ENCODE measurements around the gene IFI27L1. TPM values are rescaled to one million over a fixed set of nuclear protein-coding genes. Genes with fewer than 3 reads are reported as not detected.

The IFI27L1 gene
- total RNA-seq, 1 experiment from 2014 or later: 8.9 TPM

- no peak for DNase-seq (ENCODE audit: low read depth)
Observed at GRCh38 chr14:94113908-94114588, 32.9 kb downstream of the IFI27L1 start.

- DNase-seq (ENCODE audit: low read depth): no peak
Observed at GRCh38 chr14:94114589-94115057, 33.5 kb downstream of the IFI27L1 start.

- no peak for DNase-seq (ENCODE audit: low read depth)
Observed at GRCh38 chr14:94115058-94115591, 34.0 kb downstream of the IFI27L1 start.

- DNase-seq (ENCODE audit: low read depth): no peak
Observed at GRCh38 chr14:94115631-94116030, 34.5 kb downstream of the IFI27L1 start.

GRCh38 chr14:94116701-94117100 lies 35.6 kb downstream of the IFI27L1 start:
- DNase-seq (ENCODE audit: low read depth): no peak

- DNase-seq (ENCODE audit: low read depth): no peak
Observed at GRCh38 chr14:94117856-94118255, 36.7 kb downstream of the IFI27L1 start.

- DNase-seq (ENCODE audit: low read depth): no peak
Observed at GRCh38 chr14:94119071-94119470, 38.0 kb downstream of the IFI27L1 start.

GRCh38 chr14:94120667-94121340 lies 39.7 kb downstream of the IFI27L1 start:
- peak; percentile 66 for DNase-seq (ENCODE audit: low read depth)

- DNase-seq (ENCODE audit: low read depth): no peak
Observed at GRCh38 chr14:94121485-94121884, 40.4 kb downstream of the IFI27L1 start.

- DNase-seq (ENCODE audit: low read depth): no peak
Observed at GRCh38 chr14:94122438-94122837, 41.3 kb downstream of the IFI27L1 start.

- no peak for DNase-seq (ENCODE audit: low read depth)
Observed at GRCh38 chr14:94123296-94123695, 42.2 kb downstream of the IFI27L1 start.

GRCh38 chr14:94123868-94124267 lies 42.8 kb downstream of the IFI27L1 start:
- no peak for DNase-seq (ENCODE audit: low read depth)

- no peak for DNase-seq (ENCODE audit: low read depth)
Observed at GRCh38 chr14:94124582-94125377, 43.7 kb downstream of the IFI27L1 start.

- DNase-seq (ENCODE audit: low read depth): no peak
Observed at GRCh38 chr14:94125659-94126418, 44.7 kb downstream of the IFI27L1 start.

GRCh38 chr14:94126419-94126677 lies 45.2 kb downstream of the IFI27L1 start:
- DNase-seq (ENCODE audit: low read depth): no peak

GRCh38 chr14:94126800-94127199 lies 45.7 kb downstream of the IFI27L1 start:
- no peak for DNase-seq (ENCODE audit: low read depth)

- no peak for DNase-seq (ENCODE audit: low read depth)
Observed at GRCh38 chr14:94127330-94127729, 46.2 kb downstream of the IFI27L1 start.

- no peak for DNase-seq (ENCODE audit: low read depth)
Observed at GRCh38 chr14:94128216-94128839, 47.2 kb downstream of the IFI27L1 start.

GRCh38 chr14:94129111-94129757 lies 48.1 kb downstream of the IFI27L1 start, which contains the start of gene IFI27L2:
Gene IFI27L2 (minus strand): TSS chr14:94129604. CDS start chr14:94129564, 40 bp downstream.
- peak; percentile 80 for DNase-seq (ENCODE audit: low read depth)

- DNase-seq (ENCODE audit: low read depth): peak; percentile 57
Observed at GRCh38 chr14:94129758-94130414, 48.8 kb downstream of the IFI27L1 start.
